Activated CD4-positive, CD25-positive, alpha-beta regulatory T cell treated with anti-CD3 and anti-CD28 coated beads, Interleukin-2, amount 50 U/mL, for 72 hours (primary cell): Measurements from ENCODE around the gene TAF3.

Source experiments
- DNase-seq: peaks from one replicate; pipeline ENCODE4 v3.0.0; 2021

Gene TAF3

DNA sequence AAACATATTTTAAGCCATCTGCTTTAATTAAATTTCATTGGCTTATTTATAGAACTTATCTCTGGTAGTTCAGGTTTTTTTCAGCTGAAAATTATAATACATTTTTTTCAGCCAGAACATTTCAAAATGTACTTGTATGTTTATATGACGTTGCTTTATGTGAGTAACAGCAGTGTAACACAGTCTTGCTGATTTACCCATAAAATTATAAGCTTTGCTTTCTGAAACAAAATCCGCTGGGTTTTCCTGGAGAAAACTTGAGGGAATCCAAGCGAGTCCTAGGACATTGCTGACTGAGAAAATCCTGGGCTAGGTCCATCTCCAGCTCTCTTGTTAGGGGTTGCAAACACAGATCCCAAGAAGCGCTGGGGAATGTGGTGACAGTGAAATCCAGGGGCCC lies 124.0 kb downstream of the TAF3 start:
- no peak for DNase-seq

DNA sequence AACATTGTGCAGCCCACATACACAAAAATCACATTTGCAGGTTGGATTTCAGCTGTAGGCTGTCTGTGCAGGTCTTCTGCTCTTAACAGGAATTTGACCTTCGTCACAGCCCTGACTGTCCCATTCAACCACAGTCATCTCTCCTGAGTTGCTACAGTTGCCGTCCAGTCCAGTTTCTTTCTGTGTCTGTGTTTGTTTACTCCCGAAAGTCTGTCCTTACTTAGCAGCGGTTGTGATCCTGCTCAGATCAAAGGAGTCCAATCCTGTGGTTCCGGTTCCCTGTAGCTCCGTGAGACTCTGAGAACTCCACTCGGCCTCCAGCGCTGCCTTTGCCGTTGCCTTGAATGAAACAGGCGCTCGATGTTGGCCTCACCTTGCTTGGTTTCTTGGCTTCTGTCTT lies 124.6 kb downstream of the TAF3 start:
- DNase-seq = no peak

DNA sequence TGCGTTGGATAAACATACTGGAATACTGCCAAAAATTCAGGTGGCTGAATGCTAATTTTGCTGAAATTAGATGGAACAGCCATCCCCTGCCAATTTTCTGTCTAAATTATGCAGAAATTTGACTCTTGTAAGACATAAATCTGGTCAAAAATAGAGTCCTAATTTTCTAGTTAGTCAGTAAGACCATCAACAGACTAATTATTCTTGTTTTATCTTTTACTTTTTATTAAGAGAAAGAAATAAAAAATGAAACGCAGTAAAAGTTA lies 125.8 kb downstream of the TAF3 start:
- DNase-seq = no peak

DNA sequence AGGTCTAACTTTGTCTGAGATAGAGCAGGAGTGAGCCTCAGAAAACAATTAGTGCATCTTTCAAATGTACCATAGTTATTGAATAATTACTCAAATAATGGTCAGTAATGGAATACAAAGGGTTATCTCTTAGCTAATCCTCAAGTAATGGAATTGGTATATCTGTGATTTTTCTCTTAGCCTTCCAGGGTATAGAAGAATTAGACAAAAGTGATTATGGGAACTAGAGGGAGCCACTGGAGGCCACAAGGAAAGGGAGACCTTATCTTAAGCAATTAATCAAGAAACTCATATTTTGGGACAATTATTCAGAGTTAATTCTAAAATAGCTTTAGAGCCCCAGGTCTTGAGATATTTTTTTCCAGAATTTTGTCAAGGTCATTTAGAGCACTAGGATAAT lies 126.2 kb downstream of the TAF3 start:
- no peak for DNase-seq

DNA sequence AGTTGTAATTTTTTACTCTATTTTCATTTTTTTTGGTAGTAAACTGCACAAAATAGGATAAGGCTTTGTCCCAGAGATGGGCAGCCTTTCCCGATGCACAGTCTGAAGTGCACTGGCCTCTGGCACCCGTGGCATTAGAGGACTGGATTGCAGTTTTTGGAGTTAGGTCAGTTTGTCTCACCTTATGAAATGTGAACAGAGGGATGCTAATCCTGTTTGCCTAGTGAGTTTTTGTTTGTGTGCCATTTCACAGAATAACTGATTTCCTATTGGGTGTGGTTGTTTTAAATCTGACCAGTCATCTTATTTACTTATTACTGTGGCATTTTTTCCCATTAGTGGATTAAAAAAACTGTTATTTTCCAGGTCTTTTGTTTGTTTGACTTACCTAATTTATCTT lies 126.7 kb downstream of the TAF3 start:
- DNase-seq = no peak

DNA sequence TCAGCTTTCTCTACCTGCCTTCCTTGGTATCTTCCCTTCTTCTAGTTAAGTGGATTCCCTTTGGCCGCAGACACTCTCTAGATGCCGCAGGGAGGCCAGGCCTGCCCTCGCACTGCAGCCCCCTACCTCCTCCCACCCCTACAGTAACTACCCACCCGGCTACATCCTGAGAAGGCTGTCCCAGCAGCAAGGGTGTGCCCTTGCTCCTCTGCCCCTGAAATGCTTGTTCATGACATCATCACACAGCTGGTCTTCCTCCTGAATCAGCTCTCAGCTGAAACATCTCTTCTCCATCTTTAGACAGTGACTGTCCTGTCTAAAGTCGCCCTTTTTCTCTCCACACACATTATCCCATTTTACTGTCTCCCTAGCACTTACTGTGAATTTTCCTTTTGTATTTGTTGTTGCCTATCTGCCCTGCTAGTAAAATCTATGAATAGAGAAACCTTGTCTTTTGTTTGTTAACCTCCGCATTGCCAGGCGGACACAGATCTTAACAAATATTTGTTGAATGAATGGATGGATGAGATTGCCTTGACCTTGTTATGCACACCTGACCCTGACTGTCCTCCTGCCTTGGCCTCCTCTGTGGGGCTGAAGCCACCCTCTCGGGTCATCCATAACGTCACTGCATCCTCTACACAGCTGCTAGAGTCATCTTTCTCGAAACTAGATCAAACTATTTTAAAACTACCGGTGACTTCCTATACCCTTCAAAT lies 127.3 kb downstream of the TAF3 start:
- no peak for DNase-seq

DNA sequence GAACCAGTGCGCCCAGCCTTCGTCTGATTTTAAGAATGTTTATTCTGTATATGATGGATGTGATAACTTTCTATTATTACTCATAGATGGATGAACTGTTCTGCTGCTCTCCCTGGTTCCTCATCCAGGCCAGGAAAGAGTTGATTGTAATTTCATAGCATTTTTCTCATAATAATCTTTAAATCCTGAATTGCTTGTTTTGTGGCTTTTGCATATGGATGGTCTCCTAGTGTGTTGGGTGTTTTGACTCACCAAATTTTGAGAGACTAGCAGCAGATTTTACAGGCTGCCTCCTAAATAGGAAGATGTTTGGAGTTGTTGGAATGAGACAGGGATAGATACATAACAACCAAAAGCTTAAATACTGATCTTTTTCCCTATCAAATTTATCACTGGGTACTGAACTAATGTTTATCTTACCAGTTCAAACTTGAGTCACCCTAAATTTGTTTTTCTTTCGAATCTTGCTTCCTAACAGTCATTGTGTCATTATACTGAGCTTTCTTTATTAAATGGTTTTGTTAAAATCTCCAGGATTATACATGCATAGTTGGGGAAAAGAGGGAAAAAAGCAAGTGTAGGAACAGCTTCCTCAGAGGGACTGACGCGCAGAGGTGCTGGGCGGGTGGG lies 130.2 kb downstream of the TAF3 start:
- DNase-seq = no peak

DNA sequence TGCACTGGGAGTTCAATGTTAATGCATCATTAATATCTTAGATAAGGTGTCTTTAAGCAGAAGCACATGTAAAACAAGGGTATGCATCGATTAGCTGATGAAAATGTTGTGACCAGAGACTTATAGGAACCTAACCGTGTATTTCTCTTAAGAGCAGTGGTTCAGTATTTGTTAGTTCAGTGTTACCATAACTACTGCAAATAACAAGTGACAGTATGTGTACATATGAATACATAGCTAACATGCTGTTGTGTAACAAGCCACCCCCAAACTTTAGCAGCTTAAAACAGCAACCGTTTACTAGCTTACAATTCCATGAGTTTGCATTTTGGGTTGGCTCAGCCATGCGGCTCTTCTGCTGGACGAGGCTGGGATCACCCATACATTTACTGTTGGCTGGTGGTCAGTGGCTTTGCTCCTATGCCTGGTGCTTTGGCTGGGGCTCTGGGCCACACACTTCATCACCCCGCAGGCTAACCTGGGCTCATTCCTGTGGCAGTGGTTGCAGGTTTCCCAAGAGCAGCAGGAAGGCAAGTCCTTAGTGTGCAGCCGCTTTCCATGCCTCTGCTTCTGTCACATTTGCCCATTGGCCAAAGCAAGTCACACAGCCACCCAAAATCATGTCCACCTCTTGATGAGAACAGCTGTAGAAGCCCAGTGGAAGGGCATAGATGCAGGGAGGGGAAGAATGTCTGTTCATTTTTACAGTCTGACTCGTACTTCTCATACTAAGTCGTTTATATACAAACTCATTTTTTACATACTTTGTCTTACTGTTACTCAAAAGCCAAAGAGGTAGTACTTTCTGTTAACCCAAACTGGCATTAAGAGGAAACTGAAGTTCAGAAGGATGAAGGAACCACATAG lies 132.9 kb downstream of the TAF3 start:
- no peak for DNase-seq

DNA sequence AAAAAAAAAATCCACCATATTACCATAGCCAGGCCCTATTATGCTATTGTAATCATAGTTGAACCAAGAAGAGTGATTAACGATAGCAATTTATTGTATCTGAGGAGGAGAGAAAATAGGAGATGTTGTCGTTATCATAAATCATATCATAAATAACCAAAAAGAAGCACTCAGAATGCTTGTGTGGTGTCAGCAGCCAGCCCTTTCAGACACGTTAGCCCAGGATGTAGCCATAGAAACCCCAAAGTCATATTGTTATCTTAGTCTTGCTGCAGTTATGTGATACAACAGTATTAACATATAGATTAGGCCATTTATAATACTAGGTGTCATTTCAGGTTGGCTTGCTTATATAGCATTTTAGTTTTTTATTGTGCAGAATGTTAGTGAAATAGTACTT lies 134.0 kb downstream of the TAF3 start:
- DNase-seq = no peak

DNA sequence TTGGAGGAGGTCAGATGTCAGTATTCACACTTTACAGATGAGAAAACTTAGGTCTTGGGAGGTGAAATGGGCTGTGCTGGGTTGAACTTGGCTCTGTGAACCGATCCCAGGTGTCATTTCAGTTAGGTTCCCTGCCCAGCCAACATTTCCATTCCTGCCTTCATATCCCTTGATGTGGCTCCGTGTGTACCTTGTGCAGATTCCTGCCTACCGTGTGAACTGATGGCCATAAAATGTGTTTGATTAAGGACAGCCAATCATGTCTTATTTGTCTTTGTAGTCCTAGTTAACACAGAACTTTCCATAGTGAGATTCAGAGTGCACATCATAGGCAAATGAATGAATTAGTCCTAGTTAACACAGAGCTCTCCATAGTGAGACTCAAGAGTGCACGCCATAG lies 135.1 kb downstream of the TAF3 start:
- no peak for DNase-seq

DNA sequence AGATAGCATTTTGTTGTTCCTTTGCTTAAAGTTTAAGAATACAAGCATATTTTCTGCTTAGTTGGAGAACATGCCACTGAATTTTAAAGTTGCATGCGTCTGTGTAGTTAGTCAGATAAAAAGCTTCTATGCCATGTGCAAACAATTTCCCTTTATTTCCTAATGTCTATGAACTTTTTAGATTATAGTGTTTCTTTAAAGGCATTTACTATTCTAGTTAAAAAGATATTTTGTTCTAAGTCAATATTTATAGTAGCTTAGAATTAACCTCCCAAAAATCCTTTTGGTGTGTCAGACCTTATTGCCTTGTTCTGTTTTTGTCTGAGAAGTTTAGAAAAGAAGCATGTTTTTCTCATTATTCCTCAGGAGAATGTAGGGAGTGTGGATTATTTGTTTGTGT lies 137.1 kb downstream of the TAF3 start:
- DNase-seq = no peak

DNA sequence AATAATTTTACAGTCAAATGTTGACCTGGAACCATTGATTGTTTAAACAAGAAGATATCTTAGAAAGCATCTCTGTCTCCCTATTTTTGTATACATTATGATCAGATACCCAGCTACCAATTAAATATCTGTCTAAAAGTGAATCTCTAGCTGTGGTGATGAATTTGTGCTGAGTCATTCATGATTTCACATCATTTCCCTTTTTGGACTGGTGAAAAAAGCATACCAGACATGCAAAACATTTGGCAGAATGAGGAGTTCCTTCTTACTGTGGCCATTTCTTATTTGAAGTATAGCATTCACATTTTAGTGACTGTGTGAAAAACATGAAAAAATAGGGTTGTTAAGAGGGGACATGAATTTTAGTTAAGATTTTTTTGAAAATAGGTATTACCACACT lies 138.2 kb downstream of the TAF3 start:
- DNase-seq = no peak

DNA sequence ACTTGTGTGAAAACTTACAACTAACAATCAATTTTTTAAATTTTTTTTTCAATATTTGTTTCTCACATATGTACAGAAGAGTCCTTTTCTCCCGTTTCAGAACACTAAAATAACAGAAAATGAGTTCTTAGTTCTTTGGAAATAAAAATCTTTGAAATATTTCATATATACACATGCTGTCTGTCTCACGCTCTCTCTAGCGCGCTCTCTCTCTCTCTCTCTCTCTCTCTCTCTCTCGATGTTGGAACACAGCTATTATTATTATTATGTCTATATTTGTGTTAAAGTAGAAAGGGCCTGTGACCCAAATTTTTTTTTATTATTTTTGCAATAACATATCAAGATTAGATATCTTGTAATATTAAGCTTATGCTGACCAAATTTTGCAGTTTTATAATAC lies 139.3 kb downstream of the TAF3 start:
- no peak for DNase-seq

DNA sequence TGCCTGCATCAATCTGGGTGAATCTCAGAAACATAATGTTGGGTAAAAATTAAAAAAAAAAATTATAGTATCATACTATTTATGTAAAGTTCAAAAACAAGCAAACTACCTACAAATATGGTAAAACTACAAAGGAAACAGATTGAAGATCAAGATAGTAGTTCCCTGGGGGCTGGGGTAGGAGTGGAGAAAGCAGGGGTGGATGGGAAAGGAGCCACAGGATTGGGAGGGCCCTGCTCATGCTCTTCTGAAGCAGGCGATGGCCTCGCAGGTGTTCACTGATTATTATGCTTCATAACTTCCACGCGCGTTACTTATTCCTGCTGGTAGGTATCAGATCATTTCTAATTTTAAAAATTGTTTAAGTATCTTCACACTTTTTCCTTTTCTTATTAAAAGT lies 140.1 kb downstream of the TAF3 start:
- DNase-seq = no peak

DNA sequence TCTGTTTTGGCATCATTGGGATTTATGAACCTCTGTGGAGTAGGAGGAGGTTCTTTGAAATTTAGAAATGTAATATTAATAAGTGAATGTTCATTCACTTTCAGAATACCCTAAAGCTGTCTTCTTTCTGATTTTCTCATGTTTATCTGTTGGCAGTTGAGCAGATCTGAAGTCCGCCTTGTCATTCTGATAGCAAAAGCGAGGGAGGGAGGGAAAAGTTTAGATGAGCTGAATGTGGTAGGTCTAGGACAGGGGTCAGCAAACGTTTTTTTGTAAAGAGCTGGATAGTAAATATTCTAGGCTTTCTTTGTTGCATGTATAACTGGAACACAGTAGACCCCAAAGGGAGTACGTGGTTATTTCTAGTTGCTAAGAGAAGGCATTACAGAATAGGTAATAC lies 141.8 kb downstream of the TAF3 start:
- no peak for DNase-seq

DNA sequence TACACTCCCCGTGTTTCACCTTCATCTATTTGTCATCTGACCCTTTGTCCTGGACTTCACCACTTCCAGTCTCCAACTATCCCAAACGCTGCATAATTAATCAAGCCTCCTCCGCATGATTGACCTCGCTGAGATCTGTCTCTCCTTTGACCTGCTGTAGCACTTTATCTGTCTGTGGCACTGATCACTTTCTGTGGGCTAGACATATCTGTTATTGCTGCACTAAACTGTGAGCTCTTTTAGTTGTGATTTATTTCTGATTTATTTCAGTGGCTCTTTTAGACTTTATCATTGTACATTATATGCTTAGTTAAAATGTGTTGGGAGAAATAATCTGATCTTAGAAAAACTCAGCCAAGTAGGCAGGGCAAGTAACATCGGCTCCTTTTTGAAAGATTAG lies 144.3 kb downstream of the TAF3 start:
- no peak for DNase-seq

DNA sequence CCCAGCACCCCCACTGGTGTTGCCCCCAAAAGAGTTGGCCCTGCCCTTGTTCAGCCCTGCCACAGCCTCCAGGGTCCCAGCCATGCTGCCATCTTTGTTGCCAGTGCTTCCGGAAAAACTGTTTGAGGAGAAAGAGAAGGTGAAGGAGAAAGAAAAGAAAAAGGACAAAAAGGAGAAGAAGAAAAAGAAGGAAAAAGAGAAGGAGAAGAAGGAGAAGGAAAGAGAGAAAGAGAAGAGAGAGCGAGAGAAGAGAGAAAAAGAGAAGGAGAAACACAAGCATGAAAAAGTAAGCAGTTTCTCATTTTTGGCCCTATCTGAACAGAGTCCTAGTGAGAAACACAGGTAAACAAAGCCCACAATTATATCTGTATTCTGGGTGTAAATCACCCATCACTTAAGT lies 147.2 kb downstream of the TAF3 start:
- no peak for DNase-seq

DNA sequence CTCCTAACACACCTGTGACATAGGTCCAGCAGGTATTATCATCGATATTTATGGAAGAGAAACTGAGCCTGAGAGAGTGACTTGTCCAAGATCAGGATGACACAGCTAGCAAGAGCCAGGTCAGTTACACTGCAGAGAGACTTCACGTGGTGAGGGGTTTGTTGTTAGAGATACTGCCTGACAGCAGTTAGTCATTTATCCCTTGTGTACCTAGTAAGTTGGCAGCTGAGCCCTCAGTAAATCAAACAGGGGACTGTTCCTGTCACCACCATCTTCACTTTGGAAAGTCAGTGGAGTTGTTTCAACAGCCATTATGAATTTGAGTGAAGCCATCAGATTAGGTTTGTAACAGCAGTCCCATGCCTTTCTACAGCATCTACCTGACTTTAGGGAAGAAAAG lies 148.7 kb downstream of the TAF3 start:
- no peak for DNase-seq

DNA sequence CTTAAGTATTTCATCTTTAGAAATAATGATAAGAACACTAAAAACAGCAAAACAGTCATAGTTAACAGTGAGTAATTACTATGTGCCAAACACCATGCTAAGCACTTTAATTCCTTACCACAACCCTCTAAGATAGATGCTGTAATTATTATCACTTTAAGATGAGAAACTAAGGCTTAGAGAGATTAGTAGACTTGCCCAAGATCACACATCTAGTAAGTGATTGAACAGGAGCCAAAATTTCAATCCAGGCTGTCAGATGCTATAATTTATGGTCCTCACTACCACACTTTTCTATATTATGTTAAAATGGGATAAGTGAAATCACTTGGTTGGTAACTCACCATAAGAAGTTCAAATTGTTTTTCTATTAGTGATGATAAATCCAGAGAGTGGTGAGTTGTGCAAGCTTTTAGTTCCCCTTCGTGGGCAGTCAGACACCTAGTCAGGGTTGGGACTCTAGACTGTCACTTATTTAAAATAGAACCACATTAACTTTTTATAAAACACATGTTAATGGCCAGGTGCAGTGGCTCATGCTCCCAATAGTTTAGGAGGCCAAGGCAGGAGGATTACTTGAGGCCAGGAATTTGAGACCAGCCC lies 150.3 kb downstream of the TAF3 start:
- DNase-seq = no peak

DNA sequence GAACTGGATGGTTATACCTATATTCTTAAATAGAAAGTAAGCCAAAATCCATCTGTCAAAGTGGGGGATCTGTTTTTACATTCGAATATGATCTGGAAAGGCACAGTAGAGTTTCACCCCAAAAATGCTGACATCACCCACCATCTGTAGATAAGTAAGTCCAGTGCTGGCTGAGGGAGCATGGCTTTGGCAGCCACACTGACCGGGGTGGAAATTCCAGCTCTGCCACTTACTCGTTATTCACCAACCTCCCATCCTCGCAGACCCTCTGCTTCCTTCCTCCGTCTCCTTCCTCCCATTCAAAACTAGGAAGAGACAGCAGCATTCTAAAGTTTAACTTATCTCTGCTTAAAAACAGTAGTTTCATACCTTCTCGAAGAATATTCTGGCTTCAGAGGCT lies 151.3 kb downstream of the TAF3 start:
- DNase-seq = no peak

DNA sequence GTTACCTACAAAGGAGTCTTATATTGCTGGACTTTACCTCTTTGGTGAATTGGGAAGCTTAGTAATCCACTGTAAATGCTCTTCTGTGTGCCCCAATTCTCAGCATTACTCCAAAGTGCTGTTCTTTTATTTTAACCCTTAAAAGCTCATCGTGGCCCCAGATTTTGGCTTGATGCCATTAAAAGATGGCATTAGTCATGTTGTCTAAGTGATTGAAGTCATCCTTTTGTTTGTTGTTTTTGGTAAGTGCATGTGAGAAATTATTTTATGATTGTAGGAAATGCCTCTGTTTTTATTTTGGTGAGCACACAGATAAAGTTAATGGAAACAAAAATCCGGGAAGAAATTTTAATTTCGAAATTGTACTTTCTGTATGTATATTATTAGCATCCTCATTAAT lies 153.6 kb downstream of the TAF3 start:
- DNase-seq = no peak

DNA sequence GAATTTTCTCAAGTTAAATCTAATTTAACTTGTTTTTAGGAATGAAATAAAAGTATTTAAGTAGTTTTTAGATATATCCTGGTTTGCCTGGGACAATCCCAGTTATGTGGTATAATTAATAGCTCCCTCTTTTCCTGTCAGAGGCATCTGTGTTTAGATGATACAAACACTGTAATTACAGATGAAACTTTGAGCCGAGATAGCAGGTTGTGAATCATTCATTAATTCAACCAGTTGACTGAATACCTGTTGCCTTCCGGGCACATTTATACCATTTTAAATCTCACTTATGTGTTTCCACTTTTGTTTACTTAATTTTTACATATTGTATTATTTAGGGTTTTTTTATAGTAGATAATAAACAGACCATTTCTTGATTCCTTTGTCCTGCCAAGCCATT lies 154.1 kb downstream of the TAF3 start:
- DNase-seq = no peak

DNA sequence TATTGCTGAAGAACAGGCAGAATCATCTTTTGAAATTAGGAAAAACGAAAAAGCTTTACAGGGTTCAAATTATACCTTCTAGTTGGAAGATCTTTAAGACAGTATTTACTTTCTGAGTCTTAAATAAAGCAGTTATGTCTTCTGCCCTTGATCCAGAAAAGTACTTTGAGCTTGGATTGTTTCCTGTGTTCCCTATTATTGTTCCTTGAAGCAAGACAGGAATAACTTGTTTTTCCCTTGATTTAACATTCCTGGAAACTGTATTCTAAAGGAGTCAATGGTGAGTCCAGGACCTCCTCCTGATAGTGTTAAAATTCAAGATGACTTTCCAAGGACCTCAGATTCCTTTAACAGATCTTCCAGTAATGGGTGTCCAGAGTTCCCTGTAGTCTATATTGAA lies 161.9 kb downstream of the TAF3 start:
- no peak for DNase-seq

DNA sequence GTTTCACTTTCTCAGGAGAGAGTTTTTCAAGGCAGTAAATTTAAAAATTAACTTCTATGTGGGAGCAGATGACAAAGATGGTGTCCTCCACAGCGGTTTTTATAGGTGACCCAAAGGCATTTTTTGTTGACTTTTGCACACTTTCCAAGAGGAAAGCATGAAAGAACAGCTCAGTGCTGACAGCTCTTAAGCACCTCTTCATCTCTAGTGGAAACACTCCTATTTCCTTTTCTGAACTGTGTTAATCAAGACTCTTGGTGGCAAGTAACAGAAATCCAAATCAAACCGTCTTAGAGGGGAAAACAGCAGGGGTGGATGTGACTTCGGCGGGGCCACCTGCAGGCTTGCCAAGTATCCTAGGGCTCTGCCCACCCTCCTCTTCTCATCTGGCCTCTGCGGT lies 164.4 kb downstream of the TAF3 start:
- no peak for DNase-seq
